Stimulated activated CD4-positive, alpha-beta T cell treated with anti-CD3 and anti-CD28 coated beads, TNF-alpha, amount 100 ng/mL, for 4 hours (primary cell): ENCODE measurements around the gene MT1A.
"Not testable (repeated sequence)": the region's sequence is repeated elsewhere in the genome, so short reads cannot be mapped to it uniquely, and the experiment has no call there.

Experiments
- DNase-seq, 3 experiments: peaks; one replicate each; pipeline ENCODE4 v3.0.0-alpha.2; 2020; ENCODE audit warnings: low read depth in 3 of 3

MT1A gene

GRCh38 chr16:56610017-56610608 is 28.4 kb upstream of the MT1A start:
- DNase-seq, result peak in 2 of 3 experiments; percentile 68 to 72

GRCh38 chr16:56610609-56611111 is 27.8 kb upstream of the MT1A start:
- DNase-seq, result no peak

- no peak for DNase-seq
Observed at GRCh38 chr16:56611281-56611833, 27.1 kb upstream of the MT1A start.

GRCh38 chr16:56613706-56614105 is 24.8 kb upstream of the MT1A start:
- no peak for DNase-seq

- DNase-seq, result no peak
Observed at GRCh38 chr16:56614549-56614991, 23.9 kb upstream of the MT1A start.

- DNase-seq, result no peak
Observed at GRCh38 chr16:56615353-56615752, 23.1 kb upstream of the MT1A start.

- DNase-seq, result no peak
Observed at GRCh38 chr16:56616608-56617211, 21.8 kb upstream of the MT1A start.

GRCh38 chr16:56617212-56618085 is 21.0 kb upstream of the MT1A start:
- peak in 1 of 3 experiments; percentile 31 for DNase-seq

- no peak for DNase-seq
Observed at GRCh38 chr16:56618138-56618537, 20.3 kb upstream of the MT1A start.

- DNase-seq, result no peak
Observed at GRCh38 chr16:56620339-56620897, 18.0 kb upstream of the MT1A start.

- not testable (repeated sequence) for DNase-seq
Observed at GRCh38 chr16:56621665-56622445, 16.6 kb upstream of the MT1A start.

GRCh38 chr16:56623184-56623583 is 15.3 kb upstream of the MT1A start:
- not testable (repeated sequence) for DNase-seq

- no peak for DNase-seq
Observed at GRCh38 chr16:56623637-56624036, 14.8 kb upstream of the MT1A start.

- DNase-seq, result no peak
Observed at GRCh38 chr16:56625140-56625942, 13.1 kb upstream of the MT1A start, which contains the start of gene MT1E. Gene MT1E (plus strand): TSS chr16:56625781. CDS start chr16:56625852, 71 bp downstream.

GRCh38 chr16:56625943-56626654 is 12.4 kb upstream of the MT1A start:
- no peak for DNase-seq

- DNase-seq, result no peak
Observed at GRCh38 chr16:56626685-56627084, 11.8 kb upstream of the MT1A start.

GRCh38 chr16:56628486-56629350 is 9.7 kb upstream of the MT1A start:
- no peak for DNase-seq

- no peak for DNase-seq
Observed at GRCh38 chr16:56629531-56629930, 8.9 kb upstream of the MT1A start.
